Measurements from ENCODE around the gene DENND5B. TPM values are rescaled to one million over a fixed set of nuclear protein-coding genes. Genes with fewer than 3 reads are reported as not detected.

Gene DENND5B
- total RNA-seq = 8.5 and 12.5 TPM in 2 replicates

GRCh38 chr12:31590642-31591379, at the start of gene DENND5B:
Gene DENND5B (minus strand): TSS chr12:31591136. CDS start chr12:31590832, 304 bp downstream.

Other genes with a start within 250 kb of the DENND5B start
- gene ETFBKMT, start 68.6 kb upstream of the DENND5B start, total RNA-seq = 3.8 and 3.9 TPM in 2 replicates
- 9.8 and 10.1 TPM in 2 replicates for gene AMN1, start 137.9 kb upstream of the DENND5B start, total RNA-seq

Data from dermis lymphatic vessel endothelial cell (primary cell).